Astrocyte of the cerebellum (primary cell): ENCODE data around the gene GPR158.

Experiments used
- DNase-seq: peaks from one replicate; pipeline ENCODE4 v3.0.0-alpha.2; 2011; ENCODE audit warnings: low read depth
- H3K4me3 ChIP-seq: 2 replicates; pipeline ENCODE4 v1.5.1; 2011; ENCODE audit warnings: mild to moderate bottlenecking, low read depth, low read length, moderate library complexity
- CTCF ChIP-seq: IDR thresholded peaks from 2 replicates; pipeline ENCODE4 v1.5.1; 2012; ENCODE audit warnings: low read length, low read depth, moderate library complexity, mild to moderate bottlenecking; ENCODE audit errors: missing control alignments
- in situ Hi-C: cut with HindIII; loops from 2 replicates; pipeline ENCODE4 v1.10.0; 2017; ENCODE audit warnings: low sequenced_read_pairs

The GPR158 gene

GRCh38 chr10:25631471-25631870 is 456.7 kb downstream of the GPR158 start:
- in situ Hi-C loops: no loop called here
- no peak for TF ChIP-seq CTCF
- H3K4me3 ChIP-seq: no peak overlapping the region
- no peak for DNase-seq

GRCh38 chr10:25632802-25633201 is 458.0 kb downstream of the GPR158 start:
- in situ Hi-C loops: no loop called here
- no peak for DNase-seq
- H3K4me3 ChIP-seq: no peak overlapping the region
- TF ChIP-seq CTCF: no peak

GRCh38 chr10:25633542-25633941 is 458.7 kb downstream of the GPR158 start:
- TF ChIP-seq CTCF: no peak
- in situ Hi-C loops: no loop called here
- H3K4me3 ChIP-seq: no peak overlapping the region
- DNase-seq: no peak

- in situ Hi-C loops: no loop called here
- H3K4me3 ChIP-seq: no peak overlapping the region
- TF ChIP-seq CTCF: no peak
- DNase-seq: no peak
Measured at GRCh38 chr10:25639646-25640045, 464.8 kb downstream of the GPR158 start.

- no peak overlapping the region for H3K4me3 ChIP-seq
- no peak for DNase-seq
- TF ChIP-seq CTCF: no peak
- in situ Hi-C loops: no loop called here
Measured at GRCh38 chr10:25641595-25641994, 466.8 kb downstream of the GPR158 start.

- H3K4me3 ChIP-seq: no peak overlapping the region
- TF ChIP-seq CTCF: no peak
- in situ Hi-C loops: no loop called here
- no peak for DNase-seq
Measured at GRCh38 chr10:25642721-25643120, 467.9 kb downstream of the GPR158 start.

GRCh38 chr10:25646371-25646770 is 471.6 kb downstream of the GPR158 start:
- in situ Hi-C loops: no loop called here
- TF ChIP-seq CTCF: no peak
- H3K4me3 ChIP-seq: no peak overlapping the region
- no peak for DNase-seq
